Fibroblast of lung (primary cell): Measurements from ENCODE around the gene AGBL4. TPM values are rescaled to one million over a fixed set of nuclear protein-coding genes. Genes with fewer than 3 reads are reported as not detected.

Experiments used
- DNase-seq, 2 donors: peaks; one replicate each; pipeline versions ENCODE4 v3.0.0 to v3.0.0-alpha.2; 2010; ENCODE audit warnings: low read depth in 2 of 2
- H2AFZ ChIP-seq: 2 replicates; pipeline ENCODE4 v1.5.1; 2012; ENCODE audit warnings: low read length, control low read depth, inconsistent platforms
- H3K27ac ChIP-seq: 2 replicates; pipeline ENCODE4 v1.5.1; 2011; ENCODE audit warnings: low read length, control low read depth; ENCODE audit not compliant: insufficient read depth
- H3K27me3 ChIP-seq: 2 replicates; pipeline ENCODE4 v1.5.1; 2011; ENCODE audit warnings: mild to moderate bottlenecking, low read length; ENCODE audit not compliant: control insufficient read depth, insufficient read depth
- H3K36me3 ChIP-seq: 2 replicates; pipeline ENCODE4 v1.5.1; 2011; ENCODE audit warnings: low read length; ENCODE audit not compliant: control insufficient read depth, insufficient read depth
- H3K4me1 ChIP-seq: 2 replicates; pipeline ENCODE4 v1.5.1; 2011; ENCODE audit warnings: low read length; ENCODE audit not compliant: control insufficient read depth, insufficient read depth; ENCODE audit errors: extremely low read depth
- H3K4me2 ChIP-seq: 2 replicates; pipeline ENCODE4 v1.5.1; 2011; ENCODE audit warnings: low read length, control low read depth; ENCODE audit not compliant: insufficient read depth; ENCODE audit errors: extremely low read depth
- H3K4me3 ChIP-seq, 4 experiments: fragments of 200-600 bp in 1 of 4; sonication (generic) in 1 of 4; replicated peaks in 1 of 4; 2 replicates each; pipeline ENCODE4 v1.5.1; 2011 to 2016; ENCODE audit warnings: low read length in 4 of 4, low read depth in 3 of 4, mild to moderate bottlenecking in 3 of 4, control low read depth in 2 of 4, inconsistent platforms in 1 of 4, mixed read lengths in 1 of 4; ENCODE audit not compliant: insufficient read depth in 1 of 4; ENCODE audit errors: control extremely low read depth in 1 of 4
- H3K79me2 ChIP-seq: 2 replicates; pipeline ENCODE4 v1.5.1; 2012; ENCODE audit warnings: mild to moderate bottlenecking, low read length, inconsistent platforms; ENCODE audit not compliant: control insufficient read depth, insufficient read depth
- H3K9ac ChIP-seq: 2 replicates; pipeline ENCODE4 v1.5.1; 2011; ENCODE audit warnings: mild to moderate bottlenecking, low read length, control low read depth; ENCODE audit not compliant: insufficient read depth
- H3K9me3 ChIP-seq: 2 replicates; pipeline ENCODE4 v1.5.1; 2012; ENCODE audit warnings: low read depth, low read length; ENCODE audit not compliant: control insufficient read depth, insufficient read depth
- H4K20me1 ChIP-seq: 2 replicates; pipeline ENCODE4 v1.5.1; 2011; ENCODE audit warnings: low read length; ENCODE audit not compliant: control insufficient read depth, insufficient read depth; ENCODE audit errors: extremely low read depth
- CTCF ChIP-seq, 2 donors: IDR thresholded peaks in 1 of 2; conservative IDR thresholded peaks in 1 of 2; 1 replicate in 1 of 2; 2 replicates in 1 of 2; pipeline ENCODE4 v1.5.1; 2011 to 2012; ENCODE audit warnings: low read length in 2 of 2, control low read depth in 1 of 2, inconsistent platforms in 1 of 2, low read depth in 1 of 2, mild to moderate bottlenecking in 1 of 2
- EZH2 ChIP-seq: IDR thresholded peaks from 2 replicates; pipeline ENCODE4 v1.5.1; 2012; ENCODE audit warnings: low read length, control low read depth, mild to moderate bottlenecking; ENCODE audit errors: missing control alignments
- polyA plus RNA-seq, 2 donors: library from polyadenylated mRNA; depleted of rRNA in 1 of 2; stranded (reverse) in 1 of 2; unstranded in 1 of 2; fragments of >200 nt; gene quantifications; 2 replicates each; pipeline ENCODE4 v1.2.1, GENCODE V29; 2011 to 2012; ENCODE audit warnings: missing spikeins in 1 of 2
- total RNA-seq: library from RNA; depleted of rRNA; stranded (reverse); fragments of >200 nt; gene quantifications from 2 replicates; pipeline ENCODE4 v1.2.1, GENCODE V29; 2014

The AGBL4 gene
- total and polyA plus RNA-seq, 2 donors (not counting 1 experiment from before 2014, with no cell fraction given): not detected

GRCh38 chr1:49319426-49319963 lies 704.3 kb downstream of the AGBL4 start:
- H3K4me3 ChIP-seq: no peak overlapping the region
- H3K4me1 ChIP-seq: no peaks in the 10 kb centered on the region
- TF ChIP-seq EZH2 (no peak), CTCF (conservative IDR thresholded peaks at IDR 0.05 in 1 of 2, IDR thresholded peaks at IDR 0.05 in 1 of 2; ENCODE audit: low read depth in 1 of 2, low read length in 2 of 2) (no peak)

GRCh38 chr1:49318218-49318617 lies 705.5 kb downstream of the AGBL4 start:
- Histone ChIP-seq H4K20me1 (no peaks in the 10 kb centered on the region), H3K9ac (no peak overlapping the region), H3K36me3 (no peaks in the 10 kb centered on the region), H3K4me2 (no peak overlapping the region), H3K9me3 (no peaks in the 10 kb centered on the region), H3K4me1 (no peaks in the 10 kb centered on the region), H3K79me2 (no peaks in the 10 kb centered on the region), H3K27me3 (no peaks in the 10 kb centered on the region), H3K4me3 (no peak overlapping the region), H3K27ac (no peak overlapping the region), H2AFZ (no peak overlapping the region)
- TF ChIP-seq EZH2 (no peak), CTCF (conservative IDR thresholded peaks at IDR 0.05 in 1 of 2, IDR thresholded peaks at IDR 0.05 in 1 of 2; ENCODE audit: low read depth in 1 of 2, low read length in 2 of 2) (no peak)
- DNase-seq: no peak

More at GRCh38 chr1:49319426-49319963, 704.3 kb downstream of the AGBL4 start:
- H3K27me3 ChIP-seq: no peaks in the 10 kb centered on the region
- no peaks in the 10 kb centered on the region for H4K20me1 ChIP-seq
- H2AFZ ChIP-seq: no peak overlapping the region
- H3K36me3 ChIP-seq: no peaks in the 10 kb centered on the region
- no peak overlapping the region for H3K4me2 ChIP-seq
- no peaks in the 10 kb centered on the region for H3K9me3 ChIP-seq
- no peak for DNase-seq
- H3K79me2 ChIP-seq: no peaks in the 10 kb centered on the region
- no peak overlapping the region for H3K9ac ChIP-seq
- no peak overlapping the region for H3K27ac ChIP-seq

- Histone ChIP-seq H3K9ac (no peak overlapping the region), H3K27me3 (no peaks in the 10 kb centered on the region), H3K36me3 (no peaks in the 10 kb centered on the region), H3K4me2 (no peak overlapping the region), H3K4me1 (no peaks in the 10 kb centered on the region), H3K4me3 (no peak overlapping the region), H3K9me3 (no peaks in the 10 kb centered on the region), H3K79me2 (no peaks in the 10 kb centered on the region), H2AFZ (no peak overlapping the region), H3K27ac (no peak overlapping the region), H4K20me1 (no peaks in the 10 kb centered on the region)
- no peak for DNase-seq
- no peak for TF ChIP-seq EZH2
- no peak for TF ChIP-seq CTCF (conservative IDR thresholded peaks at IDR 0.05 in 1 of 2, IDR thresholded peaks at IDR 0.05 in 1 of 2; ENCODE audit: low read depth in 1 of 2, low read length in 2 of 2)
Observed at GRCh38 chr1:49307457-49307856, 716.3 kb downstream of the AGBL4 start.
